ENCODE measurements around the gene RNPEP. TPM values are rescaled to one million over a fixed set of nuclear protein-coding genes. Genes with fewer than 3 reads are reported as not detected.

Gene RNPEP
- total and polyA plus RNA-seq, 2 of the 13 experiments (the other 11 are each of a cell fraction or from before 2014, with no cell fraction given): 20.6 to 38.4 TPM

DNA sequence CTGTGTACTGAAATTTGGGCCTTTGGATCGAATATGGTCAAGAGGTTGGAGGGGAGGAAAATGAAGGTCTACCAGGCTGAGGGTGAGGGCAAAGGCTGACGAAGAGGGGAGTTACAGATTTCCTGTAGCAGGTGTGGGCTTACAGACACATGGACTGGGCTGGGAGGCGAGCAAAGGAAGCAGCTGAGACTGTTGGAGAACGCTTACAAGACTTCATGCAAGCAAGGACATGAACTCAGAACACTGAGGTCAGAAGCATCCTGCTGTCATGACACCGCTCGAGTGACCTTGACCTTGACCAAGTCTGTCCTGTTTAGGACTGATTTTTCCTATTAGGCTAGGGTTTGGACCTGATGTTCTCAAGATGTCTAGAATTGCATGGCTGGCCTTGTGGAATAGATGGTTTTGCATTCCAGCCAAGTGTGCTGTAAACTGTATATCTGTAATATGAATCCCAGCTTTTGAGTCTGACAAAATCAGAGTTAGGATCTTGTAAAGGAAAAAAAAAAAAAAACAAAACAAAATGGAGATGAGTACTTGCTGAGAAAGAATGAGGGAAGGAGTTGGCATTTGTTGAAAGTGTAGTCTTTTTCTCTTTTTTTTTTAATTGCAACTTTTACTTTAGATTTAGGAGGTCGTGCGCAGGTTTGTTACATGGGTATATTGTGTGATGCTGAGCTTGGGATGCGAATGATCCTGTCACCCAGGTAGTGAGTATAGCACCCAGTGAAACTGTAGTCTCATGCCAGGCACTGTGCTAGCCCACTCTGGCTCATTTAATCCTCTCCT is 33.8 kb downstream of the RNPEP start (continued):
- TF ChIP-seq, protein P1, sequence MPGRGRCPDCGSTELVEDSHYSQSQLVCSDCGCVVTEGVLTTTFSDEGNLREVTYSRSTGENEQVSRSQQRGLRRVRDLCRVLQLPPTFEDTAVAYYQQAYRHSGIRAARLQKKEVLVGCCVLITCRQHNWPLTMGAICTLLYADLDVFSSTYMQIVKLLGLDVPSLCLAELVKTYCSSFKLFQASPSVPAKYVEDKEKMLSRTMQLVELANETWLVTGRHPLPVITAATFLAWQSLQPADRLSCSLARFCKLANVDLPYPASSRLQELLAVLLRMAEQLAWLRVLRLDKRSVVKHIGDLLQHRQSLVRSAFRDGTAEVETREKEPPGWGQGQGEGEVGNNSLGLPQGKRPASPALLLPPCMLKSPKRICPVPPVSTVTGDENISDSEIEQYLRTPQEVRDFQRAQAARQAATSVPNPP (CRISPR knock-in tag; IDR thresholded peaks at IDR 0.05): no peak
- no peak for TF ChIP-seq ZNF746 (CRISPR knock-in tag; IDR thresholded peaks at IDR 0.05)
- TF ChIP-seq BCL6 (CRISPR knock-in tag; IDR thresholded peaks at IDR 0.05): no peak
- no peak for TF ChIP-seq ZNF790 (CRISPR knock-in tag; IDR thresholded peaks at IDR 0.05; ENCODE audit: borderline replicate concordance)
- peak; percentile 38 for TF ChIP-seq SKI (IDR thresholded peaks at IDR 0.05; ENCODE audit: partially characterized antibody)

DNA sequence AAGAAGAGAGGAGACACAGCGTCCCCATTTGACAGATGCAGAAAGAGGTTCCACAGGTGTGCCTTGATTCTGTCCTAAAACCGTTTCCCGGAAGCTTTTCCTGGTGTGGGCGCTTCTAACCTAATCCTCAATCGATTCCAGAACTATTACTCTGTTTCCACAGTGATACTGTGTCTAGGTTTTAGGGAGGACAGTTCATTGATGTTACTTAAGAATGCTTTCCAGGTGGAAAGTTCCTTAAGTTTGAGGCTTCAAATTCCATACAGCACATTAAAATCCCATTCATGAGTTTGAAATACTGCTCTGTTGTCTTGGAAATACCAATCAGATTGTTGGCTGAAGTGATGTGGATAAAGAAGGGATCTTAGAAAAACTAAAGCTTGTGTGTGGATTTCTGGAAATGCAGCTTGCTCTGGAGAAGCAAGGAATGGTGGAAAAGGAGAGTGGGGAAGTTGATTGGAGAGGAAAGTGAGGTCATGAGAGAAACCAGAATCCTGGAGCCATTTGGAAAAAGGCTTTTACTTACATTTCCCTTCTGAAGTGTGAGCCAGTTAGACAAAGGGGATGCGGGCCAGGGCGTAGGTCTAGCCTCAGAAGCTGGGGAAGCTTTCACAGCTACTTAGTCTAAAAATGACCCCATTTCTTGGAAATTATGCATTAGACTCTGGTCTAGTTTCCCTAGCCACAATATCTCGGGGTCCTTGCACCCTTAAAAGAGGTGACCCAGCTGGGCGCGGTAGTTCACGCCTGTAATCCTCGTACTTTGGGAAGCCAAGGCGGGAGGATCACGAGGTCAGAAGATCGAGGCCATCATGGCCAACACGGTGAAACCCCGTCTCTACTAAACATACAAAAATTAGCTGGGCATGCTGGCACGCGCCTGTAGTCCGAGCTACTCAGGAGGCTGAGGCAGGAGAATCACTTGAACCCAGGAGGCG is 34.6 kb downstream of the RNPEP start:
- no TSS peak for BruUV-seq (replicated peaks)
- ATAC-seq: no peak
- intact Hi-C loops (cut with micrococcal nuclease; ENCODE audit: unreplicated experiment): no loop called here

More for the DNA sequence above, 34.6 kb downstream of the RNPEP start:
- H3K79me2 ChIP-seq (ENCODE audit: insufficient read depth, low read length): peaks cover 13% of the 10 kb centered on the region
- no peak for FAIRE-seq
- no peaks in the 10 kb centered on the region for H3K27me3 ChIP-seq (ENCODE audit: control insufficient read depth in 1 of 2, insufficient read depth in 2 of 2, low read length in 2 of 2)
- H2AFZ ChIP-seq (ENCODE audit: low read length): no peak overlapping the region
- H3K9me3 ChIP-seq (ENCODE audit: low read length): no peaks in the 10 kb centered on the region
- H3K4me3 ChIP-seq (replicated peaks in 1 of 3; ENCODE audit: insufficient read depth in 1 of 3, low read depth in 2 of 3, low read length in 3 of 3): peak overlapping the region in 1 of 3 experiments; percentile 74; a peak in 1 of 6 replicates
- peaks cover 41% of the 10 kb centered on the region; the same call in 1 of the 2 replicates for H4K20me1 ChIP-seq (ENCODE audit: insufficient read depth, low read length)
- in situ Hi-C loops (cut with HindIII; ENCODE audit: extremely low pct_ligation_motif_present, low pct_unique_long_range_greater_than_20kb): no loop called here
- no peak overlapping the region for H3K9ac ChIP-seq (ENCODE audit: insufficient read depth, low read depth, low read length)
- POLR2A ChIA-PET: interaction anchor here (1.0 to 4.1 kb wide), 6 partner anchors 9 to 69 kb away, joined by 3 to 21 read pairs (median 5); partner anchors contain the start of gene RNPEP
- H3K36me3 ChIP-seq (replicated peaks in 1 of 2; ENCODE audit: control insufficient read depth in 1 of 2, insufficient read depth in 2 of 2, low read length in 2 of 2): peaks cover 20 to 37% of the 10 kb centered on the region in 2 experiments
- no peak for DNase-seq (ENCODE audit: low spot score)
- CTCF ChIA-PET (ENCODE audit: low intra/inter-chr PET ratio, low total read pairs): no interaction called here
- H3K4me1 ChIP-seq (ENCODE audit: insufficient read depth, low read length): peaks cover 71% of the 10 kb centered on the region
- no peak overlapping the region for H3K27ac ChIP-seq (ENCODE audit: extremely low read length, insufficient read depth, low read length)
- 94% methylated on average over 20 of the region's 21 CpGs for WGBS (ENCODE audit: low lambda C conversion rate)
- TF ChIP-seq POGZ (CRISPR knock-in tag; IDR thresholded peaks at IDR 0.05) (no peak), ZBTB38 (CRISPR knock-in tag; IDR thresholded peaks at IDR 0.05) (no peak), ZNF550 (CRISPR knock-in tag; IDR thresholded peaks at IDR 0.05; ENCODE audit: borderline replicate concordance) (no peak), TAF1 (CRISPR knock-in tag; IDR thresholded peaks at IDR 0.05) (no peak), ZNF350 (CRISPR knock-in tag; IDR thresholded peaks at IDR 0.05; ENCODE audit: borderline replicate concordance, low read depth) (no peak), MTF2 (CRISPR knock-in tag; IDR thresholded peaks at IDR 0.05; ENCODE audit: borderline replicate concordance) (no peak), MIER2 (CRISPR knock-in tag; IDR thresholded peaks at IDR 0.05) (no peak)
- TF ChIP-seq, protein P2, sequence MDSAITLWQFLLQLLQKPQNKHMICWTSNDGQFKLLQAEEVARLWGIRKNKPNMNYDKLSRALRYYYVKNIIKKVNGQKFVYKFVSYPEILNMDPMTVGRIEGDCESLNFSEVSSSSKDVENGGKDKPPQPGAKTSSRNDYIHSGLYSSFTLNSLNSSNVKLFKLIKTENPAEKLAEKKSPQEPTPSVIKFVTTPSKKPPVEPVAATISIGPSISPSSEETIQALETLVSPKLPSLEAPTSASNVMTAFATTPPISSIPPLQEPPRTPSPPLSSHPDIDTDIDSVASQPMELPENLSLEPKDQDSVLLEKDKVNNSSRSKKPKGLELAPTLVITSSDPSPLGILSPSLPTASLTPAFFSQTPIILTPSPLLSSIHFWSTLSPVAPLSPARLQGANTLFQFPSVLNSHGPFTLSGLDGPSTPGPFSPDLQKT (CRISPR knock-in tag; IDR thresholded peaks at IDR 0.05; ENCODE audit: borderline replicate concordance): no peak
- TF ChIP-seq, protein P3, sequence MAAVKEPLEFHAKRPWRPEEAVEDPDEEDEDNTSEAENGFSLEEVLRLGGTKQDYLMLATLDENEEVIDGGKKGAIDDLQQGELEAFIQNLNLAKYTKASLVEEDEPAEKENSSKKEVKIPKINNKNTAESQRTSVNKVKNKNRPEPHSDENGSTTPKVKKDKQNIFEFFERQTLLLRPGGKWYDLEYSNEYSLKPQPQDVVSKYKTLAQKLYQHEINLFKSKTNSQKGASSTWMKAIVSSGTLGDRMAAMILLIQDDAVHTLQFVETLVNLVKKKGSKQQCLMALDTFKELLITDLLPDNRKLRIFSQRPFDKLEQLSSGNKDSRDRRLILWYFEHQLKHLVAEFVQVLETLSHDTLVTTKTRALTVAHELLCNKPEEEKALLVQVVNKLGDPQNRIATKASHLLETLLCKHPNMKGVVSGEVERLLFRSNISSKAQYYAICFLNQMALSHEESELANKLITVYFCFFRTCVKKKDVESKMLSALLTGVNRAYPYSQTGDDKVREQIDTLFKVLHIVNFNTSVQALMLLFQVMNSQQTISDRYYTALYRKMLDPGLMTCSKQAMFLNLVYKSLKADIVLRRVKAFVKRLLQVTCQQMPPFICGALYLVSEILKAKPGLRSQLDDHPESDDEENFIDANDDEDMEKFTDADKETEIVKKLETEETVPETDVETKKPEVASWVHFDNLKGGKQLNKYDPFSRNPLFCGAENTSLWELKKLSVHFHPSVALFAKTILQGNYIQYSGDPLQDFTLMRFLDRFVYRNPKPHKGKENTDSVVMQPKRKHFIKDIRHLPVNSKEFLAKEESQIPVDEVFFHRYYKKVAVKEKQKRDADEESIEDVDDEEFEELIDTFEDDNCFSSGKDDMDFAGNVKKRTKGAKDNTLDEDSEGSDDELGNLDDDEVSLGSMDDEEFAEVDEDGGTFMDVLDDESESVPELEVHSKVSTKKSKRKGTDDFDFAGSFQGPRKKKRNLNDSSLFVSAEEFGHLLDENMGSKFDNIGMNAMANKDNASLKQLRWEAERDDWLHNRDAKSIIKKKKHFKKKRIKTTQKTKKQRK (IDR thresholded peaks at IDR 0.05; ENCODE audit: low read length): no peak
- peak overlapping the region; percentile 94 for H3K4me2 ChIP-seq (ENCODE audit: low read depth, low read length)

Data from HepG2 (cell line).